ENCODE measurements around the gene CRYGN. TPM values are rescaled to one million over a fixed set of nuclear protein-coding genes. Genes with fewer than 3 reads are reported as not detected.

Gene CRYGN
- total RNA-seq, 4 donors from 2014 or later = 0.73 to 2.9 (median 2.4) TPM; not detected in 1

DNA sequence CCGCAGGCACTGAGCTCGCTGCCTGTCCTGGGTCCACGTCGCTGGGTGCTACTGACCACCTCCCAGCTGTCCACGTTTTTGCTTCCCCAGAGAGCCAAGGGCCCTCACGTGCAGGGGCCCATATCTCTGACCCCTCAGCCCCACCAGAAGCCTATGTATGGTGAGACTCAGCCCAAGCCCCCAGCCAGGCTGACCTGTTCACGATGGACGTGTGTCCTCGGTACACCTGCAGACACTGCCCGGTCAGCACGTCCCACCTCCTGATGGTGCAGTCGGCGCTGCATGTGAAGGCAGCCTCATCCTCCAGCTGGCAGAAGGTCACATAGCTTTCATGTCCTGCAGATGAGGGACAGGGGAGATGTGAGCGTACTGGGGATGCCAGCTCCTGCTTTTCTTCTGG is 40.0 kb downstream of the CRYGN start:
- no peak overlapping the region for H3K27ac ChIP-seq
- intact Hi-C loops (cut with DNase I; ENCODE audit: low total_unique reads) = no loop called here
- H3K4me3 ChIP-seq = no peak overlapping the region
- TF ChIP-seq, protein P1, sequence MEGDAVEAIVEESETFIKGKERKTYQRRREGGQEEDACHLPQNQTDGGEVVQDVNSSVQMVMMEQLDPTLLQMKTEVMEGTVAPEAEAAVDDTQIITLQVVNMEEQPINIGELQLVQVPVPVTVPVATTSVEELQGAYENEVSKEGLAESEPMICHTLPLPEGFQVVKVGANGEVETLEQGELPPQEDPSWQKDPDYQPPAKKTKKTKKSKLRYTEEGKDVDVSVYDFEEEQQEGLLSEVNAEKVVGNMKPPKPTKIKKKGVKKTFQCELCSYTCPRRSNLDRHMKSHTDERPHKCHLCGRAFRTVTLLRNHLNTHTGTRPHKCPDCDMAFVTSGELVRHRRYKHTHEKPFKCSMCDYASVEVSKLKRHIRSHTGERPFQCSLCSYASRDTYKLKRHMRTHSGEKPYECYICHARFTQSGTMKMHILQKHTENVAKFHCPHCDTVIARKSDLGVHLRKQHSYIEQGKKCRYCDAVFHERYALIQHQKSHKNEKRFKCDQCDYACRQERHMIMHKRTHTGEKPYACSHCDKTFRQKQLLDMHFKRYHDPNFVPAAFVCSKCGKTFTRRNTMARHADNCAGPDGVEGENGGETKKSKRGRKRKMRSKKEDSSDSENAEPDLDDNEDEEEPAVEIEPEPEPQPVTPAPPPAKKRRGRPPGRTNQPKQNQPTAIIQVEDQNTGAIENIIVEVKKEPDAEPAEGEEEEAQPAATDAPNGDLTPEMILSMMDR (IDR thresholded peaks at IDR 0.05) = no peak
- no peak for TF ChIP-seq POLR2A (IDR thresholded peaks at IDR 0.05)
- no peaks in the 10 kb centered on the region for H3K9me3 ChIP-seq
- H3K36me3 ChIP-seq = no peaks in the 10 kb centered on the region
- no peaks in the 10 kb centered on the region for H3K27me3 ChIP-seq
- H3K4me1 ChIP-seq = peaks cover 0 to 3% of the 10 kb centered on the region in 2 donors
- no peak for DNase-seq

DNA sequence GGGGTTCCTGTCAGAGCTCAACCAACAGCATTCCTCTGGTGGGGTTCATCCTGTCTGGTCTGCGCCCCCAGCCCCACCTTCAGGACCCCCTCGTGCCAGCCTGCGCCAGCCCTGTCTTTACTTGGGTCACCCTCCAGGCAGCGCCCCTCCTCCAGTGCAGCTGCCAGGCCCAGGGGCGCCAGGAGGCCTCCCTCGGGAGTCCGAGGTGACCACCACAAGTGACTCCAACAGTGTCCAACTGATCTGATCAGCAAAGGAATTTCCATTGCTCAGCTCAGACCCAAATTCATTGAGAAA is 40.7 kb downstream of the CRYGN start:
- no peak overlapping the region for H3K4me3 ChIP-seq
- no peaks in the 10 kb centered on the region for H3K9me3 ChIP-seq
- no peaks in the 10 kb centered on the region for H3K27me3 ChIP-seq
- no peaks in the 10 kb centered on the region for H3K4me1 ChIP-seq
- H3K27ac ChIP-seq = no peak overlapping the region
- DNase-seq = no peak
- intact Hi-C loops (cut with DNase I; ENCODE audit: low total_unique reads) = no loop called here
- no peaks in the 10 kb centered on the region for H3K36me3 ChIP-seq
- TF ChIP-seq, protein P1 (IDR thresholded peaks at IDR 0.05) = no peak
- no peak for TF ChIP-seq POLR2A (IDR thresholded peaks at IDR 0.05)

DNA sequence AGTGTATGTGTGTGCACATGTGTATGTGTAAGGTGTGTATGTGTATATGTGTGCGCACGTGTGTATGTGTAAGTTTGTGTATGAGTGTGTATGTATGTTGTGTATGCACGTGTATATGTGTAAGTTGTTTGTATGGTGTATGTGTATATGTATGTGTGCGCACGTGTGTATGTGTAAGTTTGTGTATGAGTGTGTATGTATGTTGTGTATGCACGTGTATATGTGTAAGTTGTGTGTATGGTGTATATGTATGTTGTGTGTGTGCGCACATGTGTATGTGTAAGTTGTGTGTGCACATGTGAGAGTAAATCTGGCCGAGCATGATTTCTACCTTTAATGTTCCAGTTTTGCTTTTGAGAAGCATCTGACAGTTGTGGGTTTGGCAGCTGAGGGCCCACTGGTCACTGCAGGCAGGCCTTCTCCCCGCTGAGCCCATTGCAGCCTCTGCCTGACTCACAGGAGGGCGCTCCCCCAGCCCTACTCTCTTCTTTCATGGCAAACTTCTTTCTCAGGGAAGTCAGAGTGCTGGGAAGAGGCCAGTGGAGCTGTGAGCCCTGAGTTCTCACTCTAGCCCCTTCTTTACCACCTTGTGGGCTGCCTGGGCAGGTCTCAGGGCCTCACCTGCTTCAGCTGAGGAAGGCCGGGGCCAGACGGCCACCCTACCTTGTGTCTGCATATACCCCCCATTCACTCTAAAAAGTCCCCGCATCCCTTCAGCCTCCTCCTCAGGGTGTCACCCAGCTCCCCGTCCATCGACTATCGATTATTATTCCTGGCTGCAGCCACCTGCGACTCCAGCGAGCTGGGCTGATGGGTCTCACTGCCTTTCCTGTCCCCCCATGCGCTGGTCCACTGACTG is 41.3 kb downstream of the CRYGN start:
- Histone ChIP-seq H3K9me3 (no peaks in the 10 kb centered on the region), H3K27me3 (no peaks in the 10 kb centered on the region), H3K4me3 (no peak overlapping the region), H3K27ac (no peak overlapping the region), H3K4me1 (no peaks in the 10 kb centered on the region), H3K36me3 (no peaks in the 10 kb centered on the region)
- intact Hi-C loops (cut with DNase I; ENCODE audit: low total_unique reads) = no loop called here
- no peak for DNase-seq
- no peak for TF ChIP-seq POLR2A (IDR thresholded peaks at IDR 0.05)
- TF ChIP-seq, protein P1 (IDR thresholded peaks at IDR 0.05) = no peak

DNA sequence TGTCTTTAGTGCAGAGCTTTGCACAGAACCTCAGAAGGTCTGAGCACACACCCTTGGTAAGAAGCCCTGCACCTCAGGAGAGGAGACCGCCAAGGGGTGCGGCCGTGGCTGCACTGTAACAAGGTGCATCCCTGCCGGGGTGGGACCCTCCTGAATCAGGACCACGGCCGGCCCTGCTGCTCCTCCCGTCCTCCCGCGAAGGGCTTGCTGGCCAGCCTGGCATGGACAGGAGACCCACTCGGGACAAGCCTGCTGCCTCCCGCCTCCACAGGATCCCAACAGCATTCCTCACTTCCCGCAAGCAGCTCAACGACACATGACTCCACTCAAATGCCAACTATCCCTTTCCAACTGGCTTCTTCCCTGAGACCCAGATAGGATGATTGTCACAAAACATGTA is 42.9 kb downstream of the CRYGN start:
- Histone ChIP-seq H3K4me1 (no peaks in the 10 kb centered on the region), H3K27ac (no peak overlapping the region), H3K9me3 (no peaks in the 10 kb centered on the region), H3K27me3 (no peaks in the 10 kb centered on the region), H3K4me3 (no peak overlapping the region), H3K36me3 (no peaks in the 10 kb centered on the region)
- no peak for TF ChIP-seq POLR2A (IDR thresholded peaks at IDR 0.05)
- TF ChIP-seq, protein P1 (IDR thresholded peaks at IDR 0.05) = no peak
- intact Hi-C loops (cut with DNase I; ENCODE audit: low total_unique reads) = no loop called here
- DNase-seq = no peak

DNA sequence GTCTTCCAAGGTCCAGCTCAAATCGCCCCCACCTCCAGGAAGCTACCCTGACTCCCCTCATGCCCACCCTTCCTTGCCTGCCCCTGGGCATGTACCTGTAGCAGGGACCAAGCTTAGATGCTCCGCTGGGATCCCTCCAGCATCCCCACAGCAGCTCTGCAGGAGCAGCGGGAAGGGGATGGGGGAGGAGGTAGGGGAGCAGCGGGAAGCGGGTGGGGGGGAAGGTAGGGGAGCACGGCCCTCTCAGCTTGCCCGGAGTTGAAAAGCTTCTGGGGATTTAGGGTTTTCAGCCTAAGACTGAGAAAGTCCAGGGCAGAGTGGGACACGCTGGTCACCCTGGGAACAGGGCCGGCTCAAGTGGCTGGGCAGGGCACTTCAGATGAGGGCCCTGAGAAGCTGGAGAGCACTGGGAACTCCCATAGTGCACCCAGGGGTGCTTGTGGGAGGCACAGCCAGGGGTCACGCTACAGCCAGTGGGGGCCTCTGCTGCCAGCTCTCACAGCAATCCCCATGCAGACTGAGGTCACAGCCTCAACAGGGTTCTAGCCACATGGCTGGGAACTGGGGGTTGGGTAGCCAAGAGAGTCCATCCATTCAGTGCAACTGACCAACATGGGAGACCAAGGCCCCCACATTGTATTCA is 43.5 kb downstream of the CRYGN start:
- H3K9me3 ChIP-seq = no peaks in the 10 kb centered on the region
- H3K4me1 ChIP-seq = no peaks in the 10 kb centered on the region
- H3K36me3 ChIP-seq = no peaks in the 10 kb centered on the region
- H3K27me3 ChIP-seq = no peaks in the 10 kb centered on the region
- no peak overlapping the region for H3K4me3 ChIP-seq
- TF ChIP-seq, protein P1 (IDR thresholded peaks at IDR 0.05) = no peak
- no peak for TF ChIP-seq POLR2A (IDR thresholded peaks at IDR 0.05)
- DNase-seq = no peak
- no peak overlapping the region for H3K27ac ChIP-seq
- intact Hi-C loops (cut with DNase I; ENCODE audit: low total_unique reads) = no loop called here

All from uterus (tissue), 4 donors.